Measurements from ENCODE around the gene IGFBP1. TPM values are rescaled to one million over a fixed set of nuclear protein-coding genes. Genes with fewer than 3 reads are reported as not detected.

IGFBP1 gene
- total RNA-seq, 2 experiments from 2014 or later: not detected

DNA sequence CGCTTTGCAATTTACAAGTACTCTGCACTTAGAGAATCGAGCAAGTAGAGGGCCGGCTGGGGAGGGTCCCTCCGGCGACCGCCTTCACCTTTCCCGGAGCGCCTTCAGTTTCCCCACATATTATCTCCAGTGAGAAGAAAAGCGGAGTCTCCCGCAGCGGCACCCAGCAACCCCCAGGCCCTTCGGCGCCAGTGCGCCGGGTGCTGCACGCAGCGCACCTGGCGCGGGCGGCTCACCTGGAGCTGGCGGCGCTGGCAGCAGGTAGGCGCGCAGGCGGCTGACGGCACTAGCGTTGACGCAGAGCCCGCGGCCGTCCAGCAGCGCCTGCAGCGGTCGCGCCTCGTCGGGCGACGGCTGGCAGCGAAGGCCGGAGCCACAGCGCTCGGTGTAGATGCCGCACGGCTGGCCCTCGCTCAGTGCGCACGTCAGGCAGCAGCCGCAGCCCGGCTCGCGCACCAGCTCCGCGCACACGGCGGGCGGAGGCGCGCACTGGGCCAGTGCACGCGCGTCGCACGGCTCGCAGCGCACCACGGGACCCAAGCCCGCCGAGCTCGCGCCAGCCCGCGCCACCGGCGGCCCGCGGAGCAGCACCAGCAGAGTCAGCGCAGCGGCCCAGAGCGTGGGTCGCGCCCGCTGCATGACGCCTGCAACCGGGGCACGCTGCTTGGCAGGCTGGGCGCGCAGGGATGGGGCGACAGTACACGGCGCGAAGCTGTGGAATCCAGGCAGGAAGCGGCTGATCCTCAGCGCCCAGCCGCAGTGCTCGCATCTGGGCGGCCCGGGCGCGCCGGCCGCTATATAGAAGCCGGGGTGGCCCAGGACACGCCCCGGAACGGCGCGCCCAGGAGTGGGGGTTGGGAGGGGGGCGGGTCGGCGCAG lies 32.5 kb downstream of the IGFBP1 start, which contains the start of gene IGFBP3:
Gene IGFBP3, minus strand, starts transcription at position 771 of the 879 bp plus-strand sequence. Its CDS starts 132 bp downstream, at position 639.
- H3K36me3 Mint-ChIP-seq (ENCODE audit: low read depth): peaks cover 3% of the 10 kb centered on the region
- H3K4me1 Mint-ChIP-seq: peaks cover 57% of the 10 kb centered on the region
- peaks cover 50% of the 10 kb centered on the region for H3K27me3 Mint-ChIP-seq
- peak within 1 kb of the TSS; percentile 70 for H3K27ac Mint-ChIP-seq
- CTCF ChIA-PET: interaction anchor here (0.5 to 1.5 kb wide), 4 partner anchors 25 to 1335 kb away, joined by 3 to 4 read pairs (median 3); no protein-coding TSS in a partner anchor
- POLR2A ChIA-PET: interaction anchor here (0.7 to 1.5 kb wide), 2 partner anchors 19 to 152 kb away, joined by 3 to 5 read pairs; no protein-coding TSS in a partner anchor
- DNase-seq: peak; percentile 50
- no peaks in the 10 kb centered on the region for H3K9me3 Mint-ChIP-seq
- peak within 1 kb of the TSS; percentile 72 for H3K4me3 Mint-ChIP-seq

DNA sequence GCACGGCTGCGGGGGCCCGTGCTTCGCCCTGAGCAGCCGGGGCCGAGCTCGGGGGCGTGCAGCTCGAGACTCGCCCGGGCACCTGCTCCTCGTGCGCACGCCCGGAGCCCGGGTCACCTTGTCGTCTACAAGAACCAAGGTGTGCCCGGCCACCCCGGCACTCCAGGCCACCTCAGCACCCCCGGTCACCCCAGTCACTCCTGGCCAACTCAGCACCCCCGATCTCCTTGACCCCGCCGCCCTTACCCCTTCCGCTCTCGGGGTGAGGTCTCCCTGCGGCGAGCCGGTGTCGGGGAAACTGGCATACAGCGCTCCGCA lies 33.1 kb downstream of the IGFBP1 start:
- Mint-ChIP-seq H3K4me3 (peak overlapping the region; percentile 36), H3K27me3 (peaks cover 53% of the 10 kb centered on the region), H3K36me3 (ENCODE audit: low read depth) (no peaks in the 10 kb centered on the region), H3K4me1 (peaks cover 51% of the 10 kb centered on the region), H3K9me3 (no peaks in the 10 kb centered on the region), H3K27ac (no peak overlapping the region)
- ChIA-PET POLR2A (interaction anchor here (1.5 kb wide), 1 partner anchor 19 kb away, joined by 5 read pairs; no protein-coding TSS in a partner anchor), CTCF (interaction anchor here (0.5 to 1.5 kb wide), 3 partner anchors 88 to 1334 kb away, joined by 3 to 4 read pairs (median 3); no protein-coding TSS in a partner anchor)
- DNase-seq: no peak

DNA sequence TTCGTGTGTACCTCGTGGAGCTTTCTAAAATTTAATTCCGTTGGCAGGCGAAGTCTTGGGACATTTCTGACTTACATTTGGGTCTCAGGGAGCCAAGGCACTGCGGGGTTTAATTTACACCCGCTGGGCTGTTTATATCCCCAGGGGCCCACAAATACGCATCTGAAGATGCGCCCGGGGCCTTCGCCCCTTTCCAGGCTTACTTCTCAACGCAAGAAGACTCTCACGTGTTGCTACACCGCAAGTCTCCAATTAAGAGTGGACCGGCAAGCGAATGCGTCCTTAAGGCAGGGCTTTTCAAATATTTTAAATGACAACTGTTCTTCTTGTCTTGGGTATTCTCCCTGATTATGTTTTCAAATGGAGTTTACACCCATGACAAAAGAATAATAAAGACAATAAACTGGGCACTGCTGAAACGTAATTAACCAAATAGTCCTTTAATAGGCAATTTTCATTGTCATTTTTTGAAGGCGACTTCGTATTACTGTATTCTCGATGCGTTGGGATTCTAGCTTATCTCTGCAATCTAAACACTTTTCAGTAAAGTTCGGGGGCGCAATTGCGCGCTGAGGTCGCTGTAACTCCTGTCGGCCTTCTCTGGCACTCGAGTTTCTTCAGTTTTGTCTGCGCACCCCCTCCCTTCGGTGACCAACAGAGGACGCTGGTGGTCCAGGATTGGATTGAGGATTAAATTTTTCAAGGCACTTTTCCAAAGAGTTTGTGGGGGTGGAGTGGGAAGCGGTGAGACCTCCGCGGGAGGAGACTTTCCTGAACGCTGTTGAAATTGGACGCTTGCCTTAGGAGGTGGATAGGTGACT lies 33.6 kb downstream of the IGFBP1 start:
- no peaks in the 10 kb centered on the region for H3K36me3 Mint-ChIP-seq (ENCODE audit: low read depth)
- peaks cover 50% of the 10 kb centered on the region for H3K4me1 Mint-ChIP-seq
- H3K4me3 Mint-ChIP-seq: peak overlapping the region; percentile 38
- DNase-seq: no peak
- H3K9me3 Mint-ChIP-seq: no peaks in the 10 kb centered on the region
- POLR2A ChIA-PET: interaction anchor here (0.9 to 1.5 kb wide), 2 partner anchors 18 kb away, joined by 3 to 5 read pairs; no protein-coding TSS in a partner anchor
- H3K27me3 Mint-ChIP-seq: peaks cover 53% of the 10 kb centered on the region
- peak overlapping the region; percentile 70 for H3K27ac Mint-ChIP-seq
- CTCF ChIA-PET: interaction anchor here (0.7 to 1.7 kb wide), 9 partner anchors 9 to 1333 kb away, joined by 3 to 5 read pairs (median 3); no protein-coding TSS in a partner anchor

GRCh38 chr7:45922810-45923209 lies 34.5 kb downstream of the IGFBP1 start:
- H3K4me3 Mint-ChIP-seq: peak overlapping the region; percentile 38
- POLR2A ChIA-PET: interaction anchor here (0.9 kb wide), 1 partner anchor 17 kb away, joined by 3 read pairs; no protein-coding TSS in a partner anchor
- H3K9me3 Mint-ChIP-seq: no peaks in the 10 kb centered on the region
- CTCF ChIA-PET: interaction anchor here (0.7 to 2.0 kb wide), 11 partner anchors 8 to 1170 kb away, joined by 3 to 11 read pairs (median 3); no protein-coding TSS in a partner anchor
- peaks cover 46% of the 10 kb centered on the region for H3K4me1 Mint-ChIP-seq
- H3K36me3 Mint-ChIP-seq (ENCODE audit: low read depth): no peaks in the 10 kb centered on the region
- peaks cover 53% of the 10 kb centered on the region for H3K27me3 Mint-ChIP-seq
- H3K27ac Mint-ChIP-seq: peak overlapping the region; percentile 70
- DNase-seq: peak; percentile 58

- H3K4me3 Mint-ChIP-seq: peak overlapping the region; percentile 38
- CTCF ChIA-PET: interaction anchor here (1.0 to 2.0 kb wide), 10 partner anchors 8 to 1170 kb away, joined by 3 to 11 read pairs (median 4); no protein-coding TSS in a partner anchor
These were observed 35.0 kb downstream of the IGFBP1 start for GRCh38 chr7:45923290-45923689.

GRCh38 chr7:45923818-45924217 lies 35.5 kb downstream of the IGFBP1 start:
- H3K27me3 Mint-ChIP-seq: peaks cover 49% of the 10 kb centered on the region
- ChIA-PET POLR2A (no interaction called here), CTCF (interaction anchor here (1.3 to 2.0 kb wide), 5 partner anchors 12 to 1169 kb away, joined by 3 to 11 read pairs (median 5); no protein-coding TSS in a partner anchor)
- no peak overlapping the region for H3K4me3 Mint-ChIP-seq
- H3K4me1 Mint-ChIP-seq: peaks cover 37% of the 10 kb centered on the region
- H3K36me3 Mint-ChIP-seq (ENCODE audit: low read depth): no peaks in the 10 kb centered on the region
- no peak overlapping the region for H3K27ac Mint-ChIP-seq
- DNase-seq: no peak
- H3K9me3 Mint-ChIP-seq: no peaks in the 10 kb centered on the region

More at GRCh38 chr7:45923290-45923689, 35.0 kb downstream of the IGFBP1 start:
- DNase-seq: peak; percentile 72
- Mint-ChIP-seq H3K36me3 (ENCODE audit: low read depth) (no peaks in the 10 kb centered on the region), H3K9me3 (no peaks in the 10 kb centered on the region), H3K27ac (peak overlapping the region; percentile 70), H3K4me1 (peaks cover 42% of the 10 kb centered on the region), H3K27me3 (peaks cover 49% of the 10 kb centered on the region)
- POLR2A ChIA-PET: interaction anchor here (0.9 kb wide), 1 partner anchor 17 kb away, joined by 3 read pairs; no protein-coding TSS in a partner anchor

DNA sequence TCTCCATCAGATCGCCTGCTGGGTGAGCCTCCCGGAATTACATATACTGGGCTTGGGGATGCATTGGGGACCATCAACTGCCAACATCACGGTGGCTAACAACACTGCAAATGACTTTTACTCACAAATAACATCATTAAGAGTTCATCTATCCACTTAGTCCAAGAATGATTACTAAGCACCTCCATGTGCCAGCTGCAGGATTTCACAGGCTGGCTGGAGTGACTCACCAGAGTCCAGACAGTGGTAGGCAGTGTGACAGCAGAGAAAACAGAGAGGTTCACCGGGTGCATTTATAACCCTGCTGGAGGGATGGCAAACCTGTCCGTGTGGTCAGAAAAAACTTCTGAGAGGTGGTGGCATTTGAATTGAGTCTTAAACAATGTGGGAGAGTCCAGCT lies 36.0 kb downstream of the IGFBP1 start:
- H3K9me3 Mint-ChIP-seq: no peaks in the 10 kb centered on the region
- H3K4me3 Mint-ChIP-seq: no peak overlapping the region
- POLR2A ChIA-PET: no interaction called here
- H3K36me3 Mint-ChIP-seq (ENCODE audit: low read depth): no peaks in the 10 kb centered on the region
- peaks cover 34% of the 10 kb centered on the region for H3K4me1 Mint-ChIP-seq
- no peak overlapping the region for H3K27ac Mint-ChIP-seq
- no peak for DNase-seq
- peaks cover 45% of the 10 kb centered on the region for H3K27me3 Mint-ChIP-seq
- CTCF ChIA-PET: interaction anchor here (2.0 kb wide), 1 partner anchor 16 kb away, joined by 11 read pairs; no protein-coding TSS in a partner anchor

- Mint-ChIP-seq H3K9me3 (no peaks in the 10 kb centered on the region), H3K36me3 (ENCODE audit: low read depth) (no peaks in the 10 kb centered on the region), H3K4me3 (peak overlapping the region; percentile 17), H3K27ac (no peak overlapping the region), H3K4me1 (peaks cover 11% of the 10 kb centered on the region), H3K27me3 (peaks cover 21% of the 10 kb centered on the region)
- CTCF ChIA-PET: no interaction called here
- POLR2A ChIA-PET: no interaction called here
- DNase-seq: no peak
These were observed 39.4 kb downstream of the IGFBP1 start for GRCh38 chr7:45927721-45928120.

DNA sequence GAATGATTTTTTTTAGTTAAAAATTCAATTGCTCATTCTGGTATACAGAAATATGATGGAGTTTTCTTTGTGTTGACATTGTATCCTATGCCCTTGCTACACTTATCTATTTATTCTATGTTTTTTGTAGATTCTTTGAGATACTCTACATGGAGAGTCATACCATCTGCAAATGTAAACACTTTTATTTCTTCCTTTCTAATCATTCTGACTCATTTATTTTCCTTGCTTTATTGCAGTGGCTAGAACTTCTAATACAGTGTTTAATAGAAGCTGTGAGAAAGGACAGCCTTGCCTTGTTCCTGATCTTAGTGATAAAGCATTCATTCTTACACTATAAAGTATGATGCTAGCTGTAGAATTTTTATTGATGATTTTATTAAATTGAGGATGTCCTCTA lies 42.7 kb downstream of the IGFBP1 start:
- no peaks in the 10 kb centered on the region for H3K36me3 Mint-ChIP-seq (ENCODE audit: low read depth)
- H3K9me3 Mint-ChIP-seq: no peaks in the 10 kb centered on the region

GRCh38 chr7:45937301-45937700 lies 49.0 kb downstream of the IGFBP1 start:
- H3K27me3 Mint-ChIP-seq: no peaks in the 10 kb centered on the region
- ChIA-PET CTCF (interaction anchor here (1.0 kb wide), 1 partner anchor 14 kb away, joined by 3 read pairs; no protein-coding TSS in a partner anchor), POLR2A (no interaction called here)
- peaks cover 7% of the 10 kb centered on the region for H3K9me3 Mint-ChIP-seq
- no peak for DNase-seq
- H3K4me3 Mint-ChIP-seq: no peak overlapping the region
- no peak overlapping the region for H3K27ac Mint-ChIP-seq
- no peaks in the 10 kb centered on the region for H3K36me3 Mint-ChIP-seq (ENCODE audit: low read depth)
- H3K4me1 Mint-ChIP-seq: peaks cover 20% of the 10 kb centered on the region

More for the DNA sequence above, 42.7 kb downstream of the IGFBP1 start:
- CTCF ChIA-PET: interaction anchor here (1.0 to 1.4 kb wide), 2 partner anchors 9 to 13 kb away, joined by 3 to 5 read pairs; no protein-coding TSS in a partner anchor
- POLR2A ChIA-PET: no interaction called here
- no peak overlapping the region for H3K27ac Mint-ChIP-seq
- no peak for DNase-seq
- no peak overlapping the region for H3K4me3 Mint-ChIP-seq
- peaks cover 3% of the 10 kb centered on the region for H3K27me3 Mint-ChIP-seq
- no peaks in the 10 kb centered on the region for H3K4me1 Mint-ChIP-seq

DNA sequence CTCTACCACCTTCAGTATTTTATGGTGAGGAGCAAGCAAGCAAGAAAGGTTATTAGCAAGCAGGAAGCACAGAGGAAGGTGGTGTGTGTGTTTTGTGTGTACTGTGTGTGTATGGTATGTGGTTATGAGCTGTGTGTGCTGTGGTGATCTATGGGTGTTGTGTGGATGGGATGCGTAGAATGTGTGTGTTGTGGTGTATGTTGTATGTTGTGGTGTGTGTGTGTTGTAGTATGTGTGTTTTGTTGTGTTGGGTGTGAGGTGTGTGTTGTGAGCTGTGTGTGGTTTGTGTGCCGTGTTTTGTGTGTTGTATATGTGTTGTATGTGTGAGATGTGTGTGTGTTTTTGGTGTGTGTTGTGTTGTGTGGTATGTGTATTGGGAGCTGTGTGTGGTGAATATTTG lies 49.6 kb downstream of the IGFBP1 start:
- no peak overlapping the region for H3K4me3 Mint-ChIP-seq
- CTCF ChIA-PET: interaction anchor here (1.0 kb wide), 1 partner anchor 15 kb away, joined by 3 read pairs; no protein-coding TSS in a partner anchor
- H3K4me1 Mint-ChIP-seq: peaks cover 20% of the 10 kb centered on the region
- H3K36me3 Mint-ChIP-seq (ENCODE audit: low read depth): no peaks in the 10 kb centered on the region
- H3K27me3 Mint-ChIP-seq: no peaks in the 10 kb centered on the region
- POLR2A ChIA-PET: no interaction called here
- DNase-seq: no peak
- no peak overlapping the region for H3K27ac Mint-ChIP-seq
- peaks cover 7% of the 10 kb centered on the region for H3K9me3 Mint-ChIP-seq

DNA sequence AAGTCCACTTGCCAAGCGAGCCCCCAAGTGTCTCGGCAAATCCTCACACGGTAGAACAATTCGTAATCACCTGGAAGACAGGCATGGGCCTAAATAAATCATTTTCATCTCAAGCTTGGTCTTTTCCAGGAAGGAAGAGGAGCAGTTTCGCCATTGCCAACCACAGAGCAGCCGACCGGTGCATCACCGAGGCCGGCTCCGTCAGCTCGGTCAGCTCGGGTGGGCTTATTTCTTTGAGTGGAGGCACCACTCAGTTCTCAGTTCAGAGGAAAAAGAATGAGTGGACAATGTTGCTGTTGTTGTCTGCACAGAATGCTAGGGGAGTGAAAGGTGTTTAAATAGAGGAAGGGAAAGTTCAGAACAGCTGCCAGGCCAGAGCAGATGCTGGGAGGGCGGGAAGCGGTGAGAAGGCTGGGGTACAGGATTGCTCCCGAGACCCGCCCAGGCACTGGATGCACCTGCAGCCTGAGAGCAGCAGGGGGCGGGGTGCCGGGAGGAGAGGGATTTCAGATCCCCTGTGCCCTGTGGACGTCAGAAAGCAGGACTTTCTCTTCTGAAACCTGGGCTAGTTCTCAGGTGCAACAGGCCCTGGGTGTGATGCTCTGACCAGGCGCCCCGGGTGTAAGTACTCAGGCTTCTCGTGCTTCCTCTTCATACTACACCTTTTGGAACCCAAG lies 50.5 kb downstream of the IGFBP1 start:
- no peak for DNase-seq
- H3K36me3 Mint-ChIP-seq (ENCODE audit: low read depth): no peaks in the 10 kb centered on the region
- peaks cover 20% of the 10 kb centered on the region for H3K4me1 Mint-ChIP-seq
- CTCF ChIA-PET: no interaction called here
- POLR2A ChIA-PET: no interaction called here
- H3K4me3 Mint-ChIP-seq: no peak overlapping the region
- peaks cover 7% of the 10 kb centered on the region for H3K9me3 Mint-ChIP-seq
- H3K27me3 Mint-ChIP-seq: no peaks in the 10 kb centered on the region
- no peak overlapping the region for H3K27ac Mint-ChIP-seq
